ENCODE measurements around the gene C9orf78. TPM values are rescaled to one million over a fixed set of nuclear protein-coding genes. Genes with fewer than 3 reads are reported as not detected.

The C9orf78 gene
- total RNA-seq, 1 experiment from 2014 or later: 37.5 TPM

DNA sequence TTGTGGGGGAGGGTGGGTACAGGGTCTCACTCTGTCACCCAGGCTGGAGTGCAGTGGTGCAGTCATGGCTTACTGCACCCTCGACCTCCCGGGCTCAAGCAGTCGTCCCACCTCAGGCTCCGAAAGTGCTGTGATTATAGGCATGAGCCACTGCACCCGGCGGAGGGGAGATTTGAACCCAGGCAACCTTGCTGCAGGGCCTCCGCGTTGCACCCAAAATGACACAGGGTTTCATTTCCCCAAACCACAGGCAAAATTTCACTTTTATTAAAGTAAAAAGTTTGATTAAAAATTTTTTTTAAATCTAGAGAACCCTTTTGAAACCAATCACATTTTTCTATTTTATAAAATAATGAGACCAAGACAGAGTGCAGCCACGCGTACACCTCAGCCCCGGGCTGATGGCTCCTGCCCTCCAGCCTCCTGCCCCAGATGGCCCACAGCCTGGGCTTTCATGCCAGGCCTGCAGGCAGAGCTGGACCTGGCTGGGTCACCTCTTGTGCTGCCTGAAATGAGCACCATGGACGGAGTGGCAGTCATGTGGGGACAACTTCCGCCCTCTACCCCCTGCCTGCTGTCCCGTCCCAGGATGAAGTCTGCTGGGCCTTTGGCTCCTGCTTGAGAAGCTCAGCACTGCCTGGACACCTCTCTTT lies 30.7 kb upstream of the C9orf78 start:
- H3K79me1 ChIP-seq (ENCODE audit: insufficient read depth, low read depth, low read length, poor library complexity, severe bottlenecking): no peaks in the 10 kb centered on the region
- H3K27ac Mint-ChIP-seq: peak overlapping the region; percentile 72 to 89 (median 82); a peak in 5 of 7 replicates
- no peak overlapping the region; a peak in 1 of 5 replicates for H3K4me3 Mint-ChIP-seq

More for the DNA sequence above, 30.7 kb upstream of the C9orf78 start:
- Histone ChIP-seq H2AK5ac (ENCODE audit: insufficient read length, low read length) (no peak overlapping the region), H3K4me1 (ENCODE audit: insufficient read depth, low read length) (no peaks in the 10 kb centered on the region), H3K4ac (ENCODE audit: low read depth, low read length) (no peak overlapping the region), H2BK12ac (ENCODE audit: insufficient read length, low read depth, low read length) (no peak overlapping the region), H2BK120ac (ENCODE audit: low read depth, low read length, poor library complexity, severe bottlenecking) (no peak overlapping the region), H3K14ac (ENCODE audit: insufficient read depth, low read length) (no peak overlapping the region), H3K56ac (ENCODE audit: insufficient read length, low read depth, low read length) (no peak overlapping the region), H4K8ac (replicated peaks; ENCODE audit: insufficient read length, low read depth, low read length) (no peak overlapping the region), H2BK20ac (ENCODE audit: low read depth, low read length, poor library complexity, severe bottlenecking) (no peak overlapping the region), H3K79me2 (ENCODE audit: insufficient read depth, low read length) (no peaks in the 10 kb centered on the region), H2BK5ac (ENCODE audit: insufficient read length, low read length) (no peak overlapping the region), H2BK15ac (ENCODE audit: low read depth, low read length) (no peak overlapping the region), H4K5ac (ENCODE audit: insufficient read length, low read depth, low read length) (no peak overlapping the region), H3K23me2 (ENCODE audit: insufficient read length, low read depth, low read length, poor library complexity, severe bottlenecking) (no peaks in the 10 kb centered on the region), H3K23ac (ENCODE audit: insufficient read length, low read depth, low read length) (no peak overlapping the region), H3K9ac (ENCODE audit: extremely low read depth, insufficient read length, low read length) (no peak overlapping the region), H3K4me2 (ENCODE audit: insufficient read depth, insufficient read length, low read length) (no peak overlapping the region), H3K27me3 (ENCODE audit: insufficient read depth, low read length) (no peaks in the 10 kb centered on the region), H3K27ac (ENCODE audit: insufficient read length, low read depth, low read length) (no peak overlapping the region), H3K18ac (ENCODE audit: insufficient read length, low read depth, low read length) (no peak overlapping the region), H3K9me3 (ENCODE audit: control insufficient read depth, low read depth, low read length) (no peaks in the 10 kb centered on the region), H3T11ph (ENCODE audit: low read length) (no peak overlapping the region), H4K20me1 (ENCODE audit: control insufficient read depth, insufficient read depth, insufficient read length) (no peaks in the 10 kb centered on the region), H4K91ac (ENCODE audit: insufficient read length, low read depth, low read length) (no peak overlapping the region), H2AFZ (ENCODE audit: low read length) (no peak overlapping the region)
- WGBS (ENCODE audit: extremely low coverage, insufficient read length, low lambda C conversion rate): no CpG with 5 or more reads among the region's 14 CpGs
- no peaks in the 10 kb centered on the region for H3K4me1 Mint-ChIP-seq
- DNase-seq: peak; percentile 20
- H3K36me3 Mint-ChIP-seq (ENCODE audit: insufficient read depth in 1 of 3, low read depth in 3 of 3): peaks cover 10 to 37% (median 30%) of the 10 kb centered on the region in 3 experiments; a peak in 6 of 7 replicates
- TF ChIP-seq, protein P1, sequence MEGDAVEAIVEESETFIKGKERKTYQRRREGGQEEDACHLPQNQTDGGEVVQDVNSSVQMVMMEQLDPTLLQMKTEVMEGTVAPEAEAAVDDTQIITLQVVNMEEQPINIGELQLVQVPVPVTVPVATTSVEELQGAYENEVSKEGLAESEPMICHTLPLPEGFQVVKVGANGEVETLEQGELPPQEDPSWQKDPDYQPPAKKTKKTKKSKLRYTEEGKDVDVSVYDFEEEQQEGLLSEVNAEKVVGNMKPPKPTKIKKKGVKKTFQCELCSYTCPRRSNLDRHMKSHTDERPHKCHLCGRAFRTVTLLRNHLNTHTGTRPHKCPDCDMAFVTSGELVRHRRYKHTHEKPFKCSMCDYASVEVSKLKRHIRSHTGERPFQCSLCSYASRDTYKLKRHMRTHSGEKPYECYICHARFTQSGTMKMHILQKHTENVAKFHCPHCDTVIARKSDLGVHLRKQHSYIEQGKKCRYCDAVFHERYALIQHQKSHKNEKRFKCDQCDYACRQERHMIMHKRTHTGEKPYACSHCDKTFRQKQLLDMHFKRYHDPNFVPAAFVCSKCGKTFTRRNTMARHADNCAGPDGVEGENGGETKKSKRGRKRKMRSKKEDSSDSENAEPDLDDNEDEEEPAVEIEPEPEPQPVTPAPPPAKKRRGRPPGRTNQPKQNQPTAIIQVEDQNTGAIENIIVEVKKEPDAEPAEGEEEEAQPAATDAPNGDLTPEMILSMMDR (conservative IDR thresholded peaks at IDR 0.05): no peak
- H3K27me3 Mint-ChIP-seq (ENCODE audit: low read depth): no peaks in the 10 kb centered on the region
- no peaks in the 10 kb centered on the region for H3K9me3 Mint-ChIP-seq
